ACC112 (cell line): ENCODE measurements around the gene HCRT.

ENCODE experiments used
- H2AFZ ChIP-seq: fragments of 200-600 bp; sonication (generic); one replicate; pipeline ENCODE4 v1.6.0; 2017; ENCODE audit warnings: antibody characterized with exemption, low read length; ENCODE audit not compliant: unreplicated experiment
- H3K27ac ChIP-seq: fragments of 200-600 bp; sonication (generic); 2 replicates; pipeline ENCODE4 v1.5.1; 2014; ENCODE audit warnings: low read depth, mild to moderate bottlenecking, antibody characterized with exemption, low read length, moderate library complexity
- H3K27me3 ChIP-seq: fragments of 200-600 bp; sonication (generic); 2 replicates; pipeline ENCODE4 v1.6.1; 2014; ENCODE audit warnings: mild to moderate bottlenecking, antibody characterized with exemption, low read length, moderate library complexity, mixed read lengths; ENCODE audit not compliant: insufficient read depth
- H3K36me3 ChIP-seq: fragments of 200-600 bp; sonication (generic); 2 replicates; pipeline ENCODE4 v1.6.1; 2016; ENCODE audit warnings: mild to moderate bottlenecking, antibody characterized with exemption, low read length, moderate library complexity, mixed read lengths; ENCODE audit not compliant: insufficient read depth
- H3K4me1 ChIP-seq: fragments of 200-600 bp; sonication (generic); one replicate; pipeline ENCODE4 v1.6.1; 2016; ENCODE audit warnings: low read length, mixed read lengths; ENCODE audit not compliant: insufficient read depth, unreplicated experiment, control insufficient read depth
- H3K4me3 ChIP-seq: fragments of 200-600 bp; sonication (generic); 2 replicates; pipeline ENCODE4 v1.5.1; 2014; ENCODE audit warnings: mild to moderate bottlenecking, low read depth, low read length
- H3K79me2 ChIP-seq: fragments of 200-600 bp; sonication (generic); one replicate; pipeline ENCODE4 v1.6.0; 2016; ENCODE audit warnings: low read length; ENCODE audit not compliant: control insufficient read depth, unreplicated experiment, insufficient read depth

Gene HCRT

DNA sequence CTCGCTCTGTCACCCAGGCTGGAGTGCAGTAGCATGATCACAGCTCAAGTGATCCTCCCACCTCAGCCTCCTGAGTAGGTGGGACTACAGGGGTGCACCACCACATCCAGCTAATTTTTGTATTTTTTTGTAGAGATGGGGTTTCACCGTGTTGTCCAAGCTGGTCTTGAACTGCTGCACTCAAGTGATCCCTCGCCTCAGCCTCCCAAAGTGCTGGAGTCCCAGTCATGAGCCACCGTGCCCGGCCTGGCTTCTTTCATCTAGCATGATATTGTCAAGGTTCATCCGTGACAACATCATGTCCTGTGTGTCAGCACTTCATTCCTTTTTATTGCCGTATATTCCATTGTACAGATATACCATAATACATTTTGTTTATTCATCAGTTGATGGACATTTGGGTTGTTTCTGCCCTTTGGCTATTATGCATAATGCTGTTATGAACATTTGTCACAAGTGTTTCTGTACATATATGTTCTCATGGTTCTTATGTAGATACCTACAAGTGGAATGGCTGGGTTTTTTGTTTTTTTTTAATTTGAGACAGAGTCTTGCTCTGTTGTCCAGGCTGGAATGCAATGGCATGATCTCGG lies 12.4 kb upstream of the HCRT start:
- Histone ChIP-seq H3K4me1 (peaks cover 12% of the 10 kb centered on the region), H3K36me3 (no peaks in the 10 kb centered on the region), H3K4me3 (no peak overlapping the region), H3K79me2 (no peaks in the 10 kb centered on the region), H2AFZ (no peak overlapping the region), H3K27me3 (no peaks in the 10 kb centered on the region), H3K27ac (no peak overlapping the region)

DNA sequence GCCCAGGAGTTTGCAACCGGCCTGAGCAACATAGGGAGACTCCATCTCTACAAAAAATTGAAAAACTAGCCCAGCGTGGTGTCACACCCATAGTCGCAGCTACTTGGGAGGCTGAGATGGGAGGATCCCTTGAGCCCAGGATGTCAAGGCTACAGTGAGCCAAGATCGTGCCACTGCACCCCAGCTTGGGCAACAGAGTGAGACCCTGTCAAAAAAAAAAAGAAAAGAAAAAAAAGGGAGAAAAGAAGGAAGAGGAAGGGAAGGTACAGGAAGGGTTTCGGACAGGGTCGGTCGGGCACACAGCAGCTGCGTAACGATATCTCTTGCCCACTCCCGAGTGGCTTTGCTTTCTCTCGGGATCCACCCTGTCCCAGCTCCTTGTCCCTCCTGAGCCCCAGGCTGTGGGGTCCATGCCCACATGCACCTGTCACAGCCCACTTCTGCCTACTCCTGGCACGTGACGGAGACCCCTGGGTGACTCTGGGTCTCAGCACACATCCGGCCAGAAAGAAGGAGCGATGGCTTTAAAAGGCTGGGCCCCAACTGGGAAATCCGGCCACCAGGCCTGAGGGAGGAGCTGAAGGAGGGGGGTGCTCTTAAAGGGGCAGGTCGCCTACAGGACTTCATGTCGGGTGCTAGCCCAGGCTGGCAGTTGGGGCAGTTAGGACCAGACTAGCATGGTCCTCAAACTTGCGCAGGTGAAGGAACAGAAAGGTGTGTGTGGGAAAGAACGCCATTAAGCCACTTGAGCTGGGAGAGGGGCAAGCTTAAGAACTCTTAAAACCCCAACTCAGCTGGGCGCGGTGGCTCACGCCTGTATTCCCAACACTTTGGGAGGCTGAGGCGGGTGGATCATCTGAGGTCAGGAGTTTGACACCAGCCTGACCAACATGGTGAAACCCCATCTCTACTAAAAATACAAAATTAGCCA lies 9.0 kb upstream of the HCRT start, which contains the start of gene GHDC:
GHDC (minus strand) TSS at position 526 of the 931 bp plus-strand sequence. CDS start 913 bp downstream, outside the sequence.
- H3K27ac ChIP-seq: no peak within 1 kb of the TSS
- no peaks in the 10 kb centered on the region for H3K79me2 ChIP-seq
- peak within 1 kb of the TSS; percentile 90 for H2AFZ ChIP-seq
- H3K4me3 ChIP-seq: peak within 1 kb of the TSS; percentile 100
- H3K36me3 ChIP-seq: no peaks in the 10 kb centered on the region
- peaks cover 7% of the 10 kb centered on the region for H3K4me1 ChIP-seq
- H3K27me3 ChIP-seq: no peaks in the 10 kb centered on the region

DNA sequence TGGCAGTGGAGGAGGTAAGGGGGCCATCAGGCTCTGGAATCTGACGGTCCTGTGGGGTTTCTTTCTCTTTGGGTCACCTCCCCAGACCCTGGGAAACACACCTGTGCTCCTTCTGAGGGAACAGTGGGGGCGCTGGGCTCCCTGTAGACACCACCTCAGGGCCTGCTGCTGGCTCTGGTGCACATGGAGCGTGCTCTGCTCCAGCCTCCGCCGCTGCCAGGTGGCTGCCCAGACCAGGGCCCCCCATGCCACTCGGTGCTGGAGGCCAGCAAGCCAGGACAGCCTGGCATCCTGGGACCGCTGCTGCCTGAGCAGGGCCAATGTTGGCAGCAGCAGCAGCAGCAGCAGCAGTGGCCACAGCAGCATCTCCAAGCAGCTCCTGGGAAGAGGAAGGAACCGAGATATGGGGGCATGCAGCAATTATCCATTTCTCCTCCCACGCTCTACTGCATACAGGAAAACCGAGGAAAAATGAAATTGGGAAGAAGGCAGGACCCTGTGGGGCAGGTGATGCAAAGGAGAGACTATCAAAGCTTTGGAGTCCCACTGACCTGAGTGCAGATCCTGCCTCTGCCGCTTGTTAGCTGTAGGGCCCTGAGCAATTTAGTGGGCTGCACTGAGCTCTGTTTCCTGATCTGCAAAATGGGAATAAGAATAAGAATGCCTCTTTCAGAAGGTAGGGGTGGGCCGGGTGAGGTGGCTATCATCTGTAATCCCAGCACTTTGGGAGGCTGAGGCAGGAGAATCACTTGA lies 8.1 kb upstream of the HCRT start:
- Histone ChIP-seq H3K27me3 (no peaks in the 10 kb centered on the region), H3K4me3 (peak overlapping the region; percentile 100), H2AFZ (no peak overlapping the region), H3K27ac (no peak overlapping the region), H3K4me1 (peaks cover 7% of the 10 kb centered on the region), H3K36me3 (no peaks in the 10 kb centered on the region), H3K79me2 (no peaks in the 10 kb centered on the region)

GRCh38 chr17:42192189-42193126 lies 7.2 kb upstream of the HCRT start:
- no peaks in the 10 kb centered on the region for H3K79me2 ChIP-seq
- no peaks in the 10 kb centered on the region for H3K27me3 ChIP-seq
- no peaks in the 10 kb centered on the region for H3K36me3 ChIP-seq
- no peak overlapping the region for H3K4me3 ChIP-seq
- H3K4me1 ChIP-seq: peaks cover 7% of the 10 kb centered on the region
- no peak overlapping the region for H3K27ac ChIP-seq
- no peak overlapping the region for H2AFZ ChIP-seq

GRCh38 chr17:42191275-42191608 lies 6.0 kb upstream of the HCRT start:
- no peak overlapping the region for H3K4me3 ChIP-seq
- no peaks in the 10 kb centered on the region for H3K79me2 ChIP-seq
- no peaks in the 10 kb centered on the region for H3K27me3 ChIP-seq
- no peak overlapping the region for H3K27ac ChIP-seq
- H3K4me1 ChIP-seq: peaks cover 7% of the 10 kb centered on the region
- no peak overlapping the region for H2AFZ ChIP-seq
- no peaks in the 10 kb centered on the region for H3K36me3 ChIP-seq

GRCh38 chr17:42190491-42191274 lies 5.4 kb upstream of the HCRT start:
- H3K27me3 ChIP-seq: no peaks in the 10 kb centered on the region
- no peaks in the 10 kb centered on the region for H3K79me2 ChIP-seq
- no peak overlapping the region for H2AFZ ChIP-seq
- H3K36me3 ChIP-seq: no peaks in the 10 kb centered on the region
- H3K4me3 ChIP-seq: no peak overlapping the region
- H3K4me1 ChIP-seq: peaks cover 7% of the 10 kb centered on the region
- no peak overlapping the region for H3K27ac ChIP-seq

GRCh38 chr17:42189651-42189965 lies 4.4 kb upstream of the HCRT start:
- Histone ChIP-seq H3K27me3 (no peaks in the 10 kb centered on the region), H3K4me1 (peaks cover 10% of the 10 kb centered on the region), H3K36me3 (no peaks in the 10 kb centered on the region), H3K27ac (no peak overlapping the region), H3K79me2 (no peaks in the 10 kb centered on the region), H2AFZ (no peak overlapping the region), H3K4me3 (no peak overlapping the region)

GRCh38 chr17:42188749-42189650 lies 3.7 kb upstream of the HCRT start:
- no peaks in the 10 kb centered on the region for H3K27me3 ChIP-seq
- no peaks in the 10 kb centered on the region for H3K36me3 ChIP-seq
- no peak overlapping the region for H3K27ac ChIP-seq
- H2AFZ ChIP-seq: no peak overlapping the region
- no peak overlapping the region for H3K4me3 ChIP-seq
- peaks cover 14% of the 10 kb centered on the region for H3K4me1 ChIP-seq
- no peaks in the 10 kb centered on the region for H3K79me2 ChIP-seq

DNA sequence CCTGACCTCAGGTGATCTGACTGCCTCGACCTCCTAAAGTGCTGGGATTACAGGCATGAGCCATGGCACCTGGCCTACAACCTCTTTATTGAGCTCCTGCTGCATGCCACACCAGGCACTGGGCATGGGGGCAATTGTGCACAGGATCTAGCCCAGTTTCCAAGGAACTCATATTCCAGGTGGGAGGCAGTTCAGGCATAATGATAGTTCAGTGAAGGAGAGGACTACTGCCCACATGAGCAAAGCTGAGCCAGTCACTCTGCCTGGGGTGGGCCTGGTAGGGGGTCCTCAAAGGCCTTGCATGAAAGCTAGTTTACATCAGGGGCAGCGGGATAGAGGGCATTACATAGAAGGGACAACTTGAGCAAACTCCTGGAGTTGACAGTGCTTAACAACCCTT lies 2.6 kb upstream of the HCRT start:
- H3K27ac ChIP-seq: no peak overlapping the region
- H3K4me3 ChIP-seq: no peak overlapping the region
- no peaks in the 10 kb centered on the region for H3K79me2 ChIP-seq
- H3K36me3 ChIP-seq: no peaks in the 10 kb centered on the region
- H3K27me3 ChIP-seq: no peaks in the 10 kb centered on the region
- no peak overlapping the region for H2AFZ ChIP-seq
- H3K4me1 ChIP-seq: peaks cover 17% of the 10 kb centered on the region
